CD4-positive, CD25-positive, alpha-beta regulatory T cell (primary cell): Measurements from ENCODE around the gene AK4. TPM values are rescaled to one million over a fixed set of nuclear protein-coding genes. Genes with fewer than 3 reads are reported as not detected.

Experiments used
- ATAC-seq, 2 donors: fragments of 150-1000 bp; cut with Tn5 transposase; one replicate each; pipeline ENCODE4 v1.10.0; 2021; ENCODE audit warnings: low read depth in 2 of 2, moderate number of reproducible peaks in 2 of 2, moderate library complexity in 1 of 2
- DNase-seq, 3 donors: peaks; one replicate each; pipeline versions ENCODE4 v3.0.0 to v3.0.0-alpha.2; 2012 to 2022; ENCODE audit warnings: mixed read lengths in 1 of 3
- H3K27ac ChIP-seq: one replicate; pipeline ENCODE4 v1.7.0; 2013; ENCODE audit warnings: mild to moderate bottlenecking, low read length; ENCODE audit not compliant: insufficient read depth, poor library complexity, severe bottlenecking
- H3K27me3 ChIP-seq: one replicate; pipeline ENCODE4 v1.7.0; 2013; ENCODE audit warnings: low read length; ENCODE audit not compliant: control insufficient read depth, insufficient read depth
- H3K36me3 ChIP-seq: one replicate; pipeline ENCODE4 v1.7.0; 2013; ENCODE audit warnings: mild to moderate bottlenecking, low read length, moderate library complexity; ENCODE audit not compliant: control insufficient read depth, insufficient read depth
- H3K4me1 ChIP-seq: 2 replicates; pipeline ENCODE4 v1.7.0; 2013; ENCODE audit warnings: mild to moderate bottlenecking, low read length; ENCODE audit not compliant: insufficient read depth, control insufficient read depth, poor library complexity, severe bottlenecking
- H3K4me3 ChIP-seq: one replicate; pipeline ENCODE4 v1.7.0; 2013; ENCODE audit warnings: low read depth, mild to moderate bottlenecking, low read length, moderate library complexity
- H3K9me3 ChIP-seq, 2 experiments: 1 replicate in 1 of 2; 2 replicates in 1 of 2; pipeline ENCODE4 v1.7.0; 2013; ENCODE audit warnings: low read length in 2 of 2, mild to moderate bottlenecking in 1 of 2, moderate library complexity in 1 of 2; ENCODE audit not compliant: control insufficient read depth in 2 of 2
- H3K27ac Mint-ChIP-seq, 3 donors: one replicate each; pipeline ENCODE4 v1.8.0; 2020 to 2022; ENCODE audit warnings: mild to moderate bottlenecking in 3 of 3, mixed read lengths in 3 of 3, moderate library complexity in 2 of 3
- H3K27me3 Mint-ChIP-seq: one replicate; pipeline ENCODE4 v1.8.0; 2022; ENCODE audit warnings: mild to moderate bottlenecking, mixed read lengths
- H3K36me3 Mint-ChIP-seq: one replicate; pipeline ENCODE4 v1.8.0; 2020; ENCODE audit warnings: mixed read lengths
- H3K4me1 Mint-ChIP-seq, 4 donors: one replicate each; pipeline ENCODE4 v1.8.0; 2020 to 2022; ENCODE audit warnings: mixed read lengths in 4 of 4, mild to moderate bottlenecking in 1 of 4
- H3K4me3 Mint-ChIP-seq, 4 donors: one replicate each; pipeline ENCODE4 v1.8.0; 2020 to 2022; ENCODE audit warnings: mild to moderate bottlenecking in 4 of 4, mixed read lengths in 4 of 4, moderate library complexity in 3 of 4
- H3K9me3 Mint-ChIP-seq, 7 donors: one replicate each; pipeline ENCODE4 v1.8.0; 2020 to 2022; ENCODE audit warnings: mixed read lengths in 7 of 7, mild to moderate bottlenecking in 3 of 7, moderate library complexity in 2 of 7
- polyA plus RNA-seq, 4 donors: library from polyadenylated mRNA; unstranded; fragments of 300-500 nt; fragmentation: Illumina TruSeq; gene quantifications; one replicate each; pipeline ENCODE4 v1.2.3, GENCODE V29; 2021
- total RNA-seq: library from RNA; stranded (reverse); gene quantifications from one replicate; pipeline ENCODE4 v1.2.3, GENCODE V29; 2022

AK4 gene
- total and polyA plus RNA-seq, 5 donors from 2014 or later = 0.08 to 0.56 (median 0.26) TPM; not detected in 1

GRCh38 chr1:65182658-65183268 lies 34.8 kb downstream of the AK4 start:
- H3K27ac Mint-ChIP-seq = no peak overlapping the region
- Histone ChIP-seq H3K36me3 (no peaks in the 10 kb centered on the region), H3K27me3 (peaks cover 2% of the 10 kb centered on the region), H3K4me3 (no peak overlapping the region), H3K27ac (no peak overlapping the region), H3K9me3 (no peaks in the 10 kb centered on the region), H3K4me1 (no peaks in the 10 kb centered on the region)
- no peak overlapping the region for H3K4me3 Mint-ChIP-seq
- H3K27me3 Mint-ChIP-seq = no peaks in the 10 kb centered on the region
- no peaks in the 10 kb centered on the region for H3K4me1 Mint-ChIP-seq
- DNase-seq (no peak), ATAC-seq (no peak)
- no peaks in the 10 kb centered on the region for H3K36me3 Mint-ChIP-seq
- peaks cover 0 to 2% (median 0%) of the 10 kb centered on the region in 7 donors for H3K9me3 Mint-ChIP-seq

DNA sequence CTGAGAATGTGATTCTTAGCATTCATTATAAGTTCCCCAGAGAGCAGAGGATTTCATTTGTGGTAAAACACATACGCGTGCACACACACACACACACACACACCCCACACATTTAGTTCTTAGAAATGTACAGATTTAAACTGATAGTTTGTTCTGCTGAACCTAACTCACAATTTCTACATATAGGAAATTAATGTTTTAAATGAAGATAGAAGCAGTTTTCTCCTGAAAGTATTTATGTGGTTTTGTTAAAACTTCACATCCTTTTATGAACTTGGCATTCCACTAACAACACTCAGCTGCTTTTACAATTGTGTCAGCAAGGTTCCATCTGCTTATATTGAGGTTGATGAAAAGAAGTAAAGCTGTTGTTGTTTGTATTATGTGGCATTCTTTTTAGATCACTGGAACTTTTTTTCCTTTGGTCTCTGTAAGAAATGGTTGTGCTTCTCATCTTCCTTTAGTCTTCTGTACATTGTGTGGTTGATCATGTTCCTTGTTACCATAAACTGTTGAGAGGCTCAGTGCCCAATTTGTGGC lies 41.6 kb downstream of the AK4 start:
- Mint-ChIP-seq H3K4me1 (no peaks in the 10 kb centered on the region), H3K9me3 (peaks cover 0 to 3% (median 0%) of the 10 kb centered on the region in 7 donors)
- no peak for DNase-seq

GRCh38 chr1:65190229-65190628 lies 42.2 kb downstream of the AK4 start:
- no peak overlapping the region for H3K27ac ChIP-seq
- no peak overlapping the region for H3K4me3 ChIP-seq
- peaks cover 11% of the 10 kb centered on the region for H3K27me3 Mint-ChIP-seq
- ATAC-seq (no peak), DNase-seq (no peak)
- H3K27ac Mint-ChIP-seq = peak overlapping the region in 1 of 3 donors; percentile 59
- no peaks in the 10 kb centered on the region for H3K27me3 ChIP-seq
- H3K9me3 Mint-ChIP-seq = peaks cover 0 to 3% (median 0%) of the 10 kb centered on the region in 7 donors
- H3K36me3 ChIP-seq = no peaks in the 10 kb centered on the region
- H3K9me3 ChIP-seq = no peaks in the 10 kb centered on the region
- H3K4me3 Mint-ChIP-seq = no peak overlapping the region
- H3K4me1 ChIP-seq = no peaks in the 10 kb centered on the region
- no peaks in the 10 kb centered on the region for H3K36me3 Mint-ChIP-seq
- H3K4me1 Mint-ChIP-seq = no peaks in the 10 kb centered on the region

More for the DNA sequence above, 41.6 kb downstream of the AK4 start:
- Mint-ChIP-seq H3K36me3 (no peaks in the 10 kb centered on the region), H3K27ac (peak overlapping the region in 1 of 3 donors; percentile 39), H3K4me3 (no peak overlapping the region), H3K27me3 (peaks cover 11% of the 10 kb centered on the region)
- Histone ChIP-seq H3K9me3 (no peaks in the 10 kb centered on the region), H3K27me3 (no peaks in the 10 kb centered on the region), H3K27ac (no peak overlapping the region), H3K4me3 (no peak overlapping the region), H3K36me3 (no peaks in the 10 kb centered on the region), H3K4me1 (no peaks in the 10 kb centered on the region)
- no peak for ATAC-seq

DNA sequence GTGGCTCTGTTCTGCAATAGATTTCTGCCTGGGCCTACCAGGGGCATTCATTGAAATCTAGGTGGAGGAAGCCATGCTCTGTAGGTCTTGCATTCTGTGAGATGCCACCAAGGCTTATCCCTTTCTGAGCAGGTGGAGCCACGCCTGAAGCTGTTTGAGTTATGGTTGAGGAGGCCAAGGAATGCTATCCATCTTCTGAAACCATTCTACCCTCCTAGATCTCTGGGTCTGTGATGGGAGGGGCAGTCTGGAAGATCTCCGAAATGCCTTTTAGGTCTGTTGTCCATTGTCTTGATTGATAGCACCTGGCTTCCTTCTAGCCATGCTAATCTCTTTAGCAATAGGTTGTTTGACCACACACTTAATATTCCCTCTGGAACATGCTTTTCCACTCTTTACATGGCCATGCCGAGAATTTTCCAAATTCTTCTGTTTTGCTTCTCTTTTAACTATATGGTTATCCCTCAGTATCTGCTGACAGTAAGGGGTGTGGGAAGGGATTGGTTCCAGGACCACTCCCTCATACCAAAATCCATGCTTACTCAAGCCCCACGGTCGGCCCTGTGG lies 45.2 kb downstream of the AK4 start:
- Histone ChIP-seq H3K27me3 (no peaks in the 10 kb centered on the region), H3K9me3 (no peaks in the 10 kb centered on the region), H3K4me3 (no peak overlapping the region), H3K36me3 (no peaks in the 10 kb centered on the region), H3K27ac (no peak overlapping the region), H3K4me1 (no peaks in the 10 kb centered on the region)
- ATAC-seq = no peak
- H3K9me3 Mint-ChIP-seq = peaks cover 0 to 4% (median 0%) of the 10 kb centered on the region in 7 donors
- H3K36me3 Mint-ChIP-seq = no peaks in the 10 kb centered on the region
- no peak for DNase-seq
- H3K27ac Mint-ChIP-seq = no peak overlapping the region
- H3K4me1 Mint-ChIP-seq = no peaks in the 10 kb centered on the region
- H3K27me3 Mint-ChIP-seq = peaks cover 25% of the 10 kb centered on the region
- H3K4me3 Mint-ChIP-seq = no peak overlapping the region

GRCh38 chr1:65195495-65196417 lies 47.8 kb downstream of the AK4 start:
- H3K4me3 ChIP-seq = no peak overlapping the region
- DNase-seq (no peak), ATAC-seq (no peak)
- no peak overlapping the region for H3K27ac ChIP-seq
- Mint-ChIP-seq H3K4me3 (no peak overlapping the region), H3K27me3 (peaks cover 24% of the 10 kb centered on the region), H3K9me3 (peaks cover 0 to 4% (median 0%) of the 10 kb centered on the region in 7 donors), H3K4me1 (no peaks in the 10 kb centered on the region), H3K27ac (no peak overlapping the region), H3K36me3 (no peaks in the 10 kb centered on the region)
- no peaks in the 10 kb centered on the region for H3K9me3 ChIP-seq
- H3K36me3 ChIP-seq = no peaks in the 10 kb centered on the region
- H3K27me3 ChIP-seq = no peaks in the 10 kb centered on the region
- H3K4me1 ChIP-seq = no peaks in the 10 kb centered on the region

DNA sequence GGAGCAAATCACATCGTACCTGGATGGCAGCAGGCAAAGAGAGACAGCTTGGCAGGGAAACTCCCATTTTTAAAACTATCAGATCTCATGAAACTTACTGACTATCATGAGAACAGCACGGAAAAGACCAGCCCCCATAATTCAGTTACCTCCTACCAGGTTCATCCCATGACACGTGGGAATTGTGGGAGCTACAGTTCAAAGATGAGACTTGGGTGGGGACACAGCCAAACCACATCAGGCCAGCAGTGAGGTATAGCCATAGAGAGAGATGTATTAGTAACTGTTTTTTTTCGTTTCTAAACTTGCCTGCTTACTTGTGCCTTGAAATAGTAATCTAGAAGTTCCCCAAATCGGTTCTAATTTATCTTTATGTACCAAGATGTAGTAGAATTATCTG lies 48.9 kb downstream of the AK4 start:
- Mint-ChIP-seq H3K4me1 (no peaks in the 10 kb centered on the region), H3K9me3 (peaks cover 0 to 2% (median 0%) of the 10 kb centered on the region in 7 donors), H3K36me3 (no peaks in the 10 kb centered on the region), H3K27me3 (peaks cover 19% of the 10 kb centered on the region), H3K4me3 (no peak overlapping the region), H3K27ac (no peak overlapping the region)
- Histone ChIP-seq H3K36me3 (no peaks in the 10 kb centered on the region), H3K4me1 (no peaks in the 10 kb centered on the region), H3K27ac (no peak overlapping the region), H3K4me3 (no peak overlapping the region), H3K27me3 (peaks cover 2% of the 10 kb centered on the region), H3K9me3 (no peaks in the 10 kb centered on the region)
- ATAC-seq (no peak), DNase-seq (no peak)

GRCh38 chr1:65197636-65198035 lies 49.6 kb downstream of the AK4 start:
- Mint-ChIP-seq H3K27ac (no peak overlapping the region), H3K4me1 (no peaks in the 10 kb centered on the region), H3K4me3 (no peak overlapping the region), H3K36me3 (no peaks in the 10 kb centered on the region), H3K27me3 (peaks cover 19% of the 10 kb centered on the region), H3K9me3 (peaks cover 0 to 2% (median 0%) of the 10 kb centered on the region in 7 donors)
- H3K4me3 ChIP-seq = no peak overlapping the region
- H3K9me3 ChIP-seq = no peaks in the 10 kb centered on the region
- ATAC-seq (no peak), DNase-seq (no peak)
- H3K4me1 ChIP-seq = no peaks in the 10 kb centered on the region
- H3K36me3 ChIP-seq = no peaks in the 10 kb centered on the region
- peaks cover 2% of the 10 kb centered on the region for H3K27me3 ChIP-seq
- H3K27ac ChIP-seq = no peak overlapping the region
